Measurements from ENCODE around the gene S100A10. TPM values are rescaled to one million over a fixed set of nuclear protein-coding genes. Genes with fewer than 3 reads are reported as not detected.

S100A10 gene
- total RNA-seq, 2 experiments from 2014 or later, result 189 to 204 TPM

- H3K36me3 ChIP-seq (ENCODE audit: insufficient read depth, low read length), result peaks cover 48% of the 10 kb centered on the region
- TF ChIP-seq CTCF (IDR thresholded peaks at IDR 0.05), result no peak
- H3K4me3 ChIP-seq (ENCODE audit: low read length), result no peak overlapping the region
- ChIA-PET CTCF (interaction anchor here (0.7 to 1.9 kb wide), 4 partner anchors 8 to 89 kb away, joined by 3 to 11 read pairs (median 4); no protein-coding TSS in a partner anchor), POLR2A (no interaction called here)
- Mint-ChIP-seq H3K4me1 (ENCODE audit: low read depth) (peaks cover 68% of the 10 kb centered on the region), H3K27ac (no peak overlapping the region), H3K27me3 (no peaks in the 10 kb centered on the region), H3K36me3 (ENCODE audit: low read depth) (peaks cover 81% of the 10 kb centered on the region), H3K4me3 (no peak overlapping the region), H3K9me3 (no peaks in the 10 kb centered on the region)
- peaks cover 46% of the 10 kb centered on the region for H3K4me1 ChIP-seq (ENCODE audit: insufficient read depth, low read length)
- H3K27ac ChIP-seq (ENCODE audit: low read depth in 1 of 2, low read length in 2 of 2), result no peak overlapping the region
- H3K9me3 ChIP-seq (ENCODE audit: control insufficient read depth in 1 of 2, insufficient read depth in 1 of 2, low read length in 2 of 2), result no peaks in the 10 kb centered on the region
- no peaks in the 10 kb centered on the region for H3K27me3 ChIP-seq (ENCODE audit: control insufficient read depth in 1 of 2, insufficient read depth in 2 of 2, low read length in 2 of 2)
- no peak for DNase-seq
- intact Hi-C loops (cut with DNase I, micrococcal nuclease), result no loop called here
- no peak for ATAC-seq (ENCODE audit: poor library complexity)
These were observed 7.0 kb downstream of the S100A10 start for GRCh38 chr1:151986501-151987190.

GRCh38 chr1:151985768-151986167 lies 7.9 kb downstream of the S100A10 start:
- Mint-ChIP-seq H3K4me1 (ENCODE audit: low read depth) (peaks cover 60% of the 10 kb centered on the region), H3K27me3 (no peaks in the 10 kb centered on the region), H3K4me3 (no peak overlapping the region), H3K27ac (no peak overlapping the region), H3K9me3 (no peaks in the 10 kb centered on the region), H3K36me3 (ENCODE audit: low read depth) (peaks cover 89% of the 10 kb centered on the region)
- ATAC-seq (ENCODE audit: poor library complexity) (no peak), DNase-seq (no peak)
- TF ChIP-seq CTCF (IDR thresholded peaks at IDR 0.05), result no peak
- Histone ChIP-seq H3K27ac (ENCODE audit: low read depth in 1 of 2, low read length in 2 of 2) (no peak overlapping the region), H3K27me3 (ENCODE audit: control insufficient read depth in 1 of 2, insufficient read depth in 2 of 2, low read length in 2 of 2) (no peaks in the 10 kb centered on the region), H3K9me3 (ENCODE audit: control insufficient read depth in 1 of 2, insufficient read depth in 1 of 2, low read length in 2 of 2) (no peaks in the 10 kb centered on the region), H3K4me1 (ENCODE audit: insufficient read depth, low read length) (peaks cover 43% of the 10 kb centered on the region), H3K36me3 (ENCODE audit: insufficient read depth, low read length) (peaks cover 55% of the 10 kb centered on the region), H3K4me3 (ENCODE audit: low read length) (no peak overlapping the region)
- POLR2A ChIA-PET, result interaction anchor here (1.0 kb wide), 1 partner anchor 9 kb away, joined by 3 read pairs; no protein-coding TSS in a partner anchor
- intact Hi-C loops (cut with DNase I, micrococcal nuclease), result no loop called here
- CTCF ChIA-PET, result interaction anchor here (1.4 to 1.9 kb wide), 3 partner anchors 16 to 52 kb away, joined by 5 to 11 read pairs (median 6); no protein-coding TSS in a partner anchor

- no peaks in the 10 kb centered on the region for H3K27me3 ChIP-seq (ENCODE audit: control insufficient read depth in 1 of 2, insufficient read depth in 2 of 2, low read length in 2 of 2)
- ATAC-seq (ENCODE audit: poor library complexity) (no peak), DNase-seq (no peak)
- no peaks in the 10 kb centered on the region for H3K9me3 Mint-ChIP-seq
- H3K27me3 Mint-ChIP-seq, result no peaks in the 10 kb centered on the region
- no peak overlapping the region for H3K27ac ChIP-seq (ENCODE audit: low read depth in 1 of 2, low read length in 2 of 2)
- H3K4me1 Mint-ChIP-seq (ENCODE audit: low read depth), result peaks cover 55% of the 10 kb centered on the region
- peaks cover 38% of the 10 kb centered on the region for H3K4me1 ChIP-seq (ENCODE audit: insufficient read depth, low read length)
- no peak overlapping the region for H3K4me3 ChIP-seq (ENCODE audit: low read length)
- H3K9me3 ChIP-seq (ENCODE audit: control insufficient read depth in 1 of 2, insufficient read depth in 1 of 2, low read length in 2 of 2), result no peaks in the 10 kb centered on the region
- no peak overlapping the region for H3K4me3 Mint-ChIP-seq
- TF ChIP-seq CTCF (IDR thresholded peaks at IDR 0.05), result no peak
- POLR2A ChIA-PET, result interaction anchor here (1.0 kb wide), 1 partner anchor 9 kb away, joined by 3 read pairs; no protein-coding TSS in a partner anchor
- CTCF ChIA-PET, result interaction anchor here (1.4 to 2.9 kb wide), 4 partner anchors 16 to 52 kb away, joined by 5 to 11 read pairs (median 8); no protein-coding TSS in a partner anchor
- H3K36me3 ChIP-seq (ENCODE audit: insufficient read depth, low read length), result peaks cover 56% of the 10 kb centered on the region
- peaks cover 89% of the 10 kb centered on the region for H3K36me3 Mint-ChIP-seq (ENCODE audit: low read depth)
- H3K27ac Mint-ChIP-seq, result peak overlapping the region; percentile 69
- intact Hi-C loops (cut with DNase I, micrococcal nuclease), result no loop called here
These were observed 8.4 kb downstream of the S100A10 start for GRCh38 chr1:151985270-151985669.

Data from CD4-positive, alpha-beta T cell (primary cell).